IPS-11a (cell line): ENCODE data around the gene CERS5.

ENCODE experiments used
- H3K4me3 ChIP-seq: one replicate; pipeline ENCODE4 v1.5.1; 2013; ENCODE audit warnings: low read depth, low read length, control low read depth

Gene CERS5

GRCh38 chr12:50167049-50167828 lies at the start of gene CERS5:
CERS5 (minus strand) TSS chr12:50167369; CDS start chr12:50167297, 72 bp downstream.
- peak within 1 kb of the TSS; percentile 91 for H3K4me3 ChIP-seq

GRCh38 chr12:50215033-50215432 lies 47.9 kb upstream of the CERS5 start:
- no peak overlapping the region for H3K4me3 ChIP-seq

DNA sequence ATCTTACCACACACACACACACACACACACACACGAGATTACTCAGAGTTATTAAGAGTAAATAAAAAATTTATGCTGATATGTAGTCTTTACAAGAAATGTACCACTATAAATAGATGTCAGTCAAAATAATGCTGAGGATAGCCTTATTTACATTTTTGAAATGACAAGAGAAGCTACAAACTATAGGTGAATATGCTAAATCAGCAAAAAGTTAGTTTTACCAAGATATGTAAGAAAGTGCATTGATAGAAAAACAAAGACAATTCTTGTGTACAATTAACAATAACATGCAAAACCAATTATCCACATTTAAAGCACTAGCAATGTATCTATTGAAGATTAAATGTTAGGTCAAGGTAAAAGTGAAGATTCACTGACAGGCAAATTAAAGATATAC lies 46.8 kb upstream of the CERS5 start:
- H3K4me3 ChIP-seq, result no peak overlapping the region

- no peak overlapping the region for H3K4me3 ChIP-seq
These were observed 46.3 kb upstream of the CERS5 start for GRCh38 chr12:50213439-50213838.

GRCh38 chr12:50212071-50212467 lies 44.9 kb upstream of the CERS5 start:
- no peak overlapping the region for H3K4me3 ChIP-seq

GRCh38 chr12:50211392-50212070 lies 44.4 kb upstream of the CERS5 start:
- no peak overlapping the region for H3K4me3 ChIP-seq

DNA sequence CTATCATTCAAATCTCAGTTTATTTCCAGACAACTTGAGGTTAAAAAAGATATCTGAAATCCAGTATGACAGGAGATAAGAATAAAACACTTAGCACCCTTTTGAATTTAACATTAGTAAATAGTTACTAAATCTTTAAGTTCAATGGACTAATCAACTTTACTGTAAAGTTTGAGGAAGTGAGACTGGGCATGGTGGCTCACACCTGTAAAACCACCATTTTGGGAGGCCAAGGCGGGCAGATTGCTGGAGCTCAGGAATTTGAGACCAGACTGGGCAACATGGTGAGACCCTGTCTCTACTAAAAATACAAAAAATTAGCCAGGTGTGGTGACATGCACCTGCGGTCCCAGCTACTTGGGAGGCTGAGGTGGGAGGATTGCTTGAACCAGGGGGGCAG lies 40.3 kb upstream of the CERS5 start:
- H3K4me3 ChIP-seq, result no peak overlapping the region

DNA sequence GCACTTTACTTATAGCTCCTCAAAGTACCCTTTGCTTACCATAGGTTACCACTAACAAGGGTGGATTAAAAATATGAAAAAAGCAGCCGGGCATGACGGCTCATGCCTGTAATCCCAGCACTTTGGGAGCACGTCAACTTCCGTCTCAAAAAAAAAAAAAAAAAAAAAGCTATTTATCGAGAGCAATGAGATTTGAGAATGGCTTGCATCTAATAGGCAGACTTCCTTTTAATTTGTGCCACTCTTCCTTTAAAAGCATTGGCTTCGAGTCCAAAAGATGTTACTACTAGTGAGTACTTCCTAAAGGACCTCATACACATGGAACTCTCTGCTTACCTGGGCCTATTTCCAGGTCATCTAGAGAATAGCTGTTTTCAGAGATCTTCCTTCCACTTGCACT lies 38.5 kb upstream of the CERS5 start:
- H3K4me3 ChIP-seq, result no peak overlapping the region

DNA sequence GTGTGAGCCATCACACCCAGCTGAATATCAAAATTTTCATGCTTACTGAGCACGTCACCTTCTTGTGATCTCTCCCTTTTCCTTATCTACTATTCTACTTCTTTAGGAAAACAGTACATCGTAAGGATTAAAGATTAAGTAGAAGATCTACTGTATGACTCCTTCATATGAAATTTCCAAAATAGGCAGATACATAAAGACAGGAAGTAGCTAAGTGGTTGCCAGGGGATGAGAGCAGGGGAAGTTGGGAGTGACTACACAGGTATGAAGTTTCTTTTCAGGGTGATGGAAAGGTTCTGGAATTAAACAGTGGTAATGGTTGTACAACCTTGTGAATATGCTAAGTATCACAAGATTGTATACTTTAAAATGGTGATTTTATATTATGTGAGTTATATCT lies 36.5 kb upstream of the CERS5 start:
- H3K4me3 ChIP-seq, result no peak overlapping the region

DNA sequence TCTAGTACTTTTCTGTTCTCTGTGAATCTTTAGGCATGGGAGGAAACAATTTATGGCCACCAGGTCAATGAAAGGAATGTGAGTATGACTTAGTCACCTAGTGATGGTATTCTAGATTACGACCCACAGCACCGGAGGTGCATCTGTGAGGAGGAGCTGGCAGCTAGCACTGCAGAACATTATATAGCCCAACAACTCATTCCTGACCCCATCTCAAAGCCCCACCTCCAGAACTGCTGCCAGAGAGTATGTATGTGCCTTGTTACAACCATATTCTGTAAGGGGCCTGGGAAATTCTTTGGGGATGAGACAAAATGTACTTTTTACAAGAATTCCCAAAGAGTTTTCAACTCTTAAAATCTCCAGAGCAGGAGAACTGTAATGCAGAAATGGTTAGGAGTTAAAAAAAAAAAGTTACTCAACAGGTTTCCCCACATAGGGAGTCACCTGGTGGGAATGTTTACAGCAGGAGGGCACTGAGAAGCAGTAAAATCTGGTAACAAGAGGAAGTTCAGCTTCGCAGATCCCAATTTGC lies 34.9 kb upstream of the CERS5 start:
- H3K4me3 ChIP-seq, result no peak overlapping the region

GRCh38 chr12:50200552-50201273 lies 33.5 kb upstream of the CERS5 start:
- no peak overlapping the region for H3K4me3 ChIP-seq

DNA sequence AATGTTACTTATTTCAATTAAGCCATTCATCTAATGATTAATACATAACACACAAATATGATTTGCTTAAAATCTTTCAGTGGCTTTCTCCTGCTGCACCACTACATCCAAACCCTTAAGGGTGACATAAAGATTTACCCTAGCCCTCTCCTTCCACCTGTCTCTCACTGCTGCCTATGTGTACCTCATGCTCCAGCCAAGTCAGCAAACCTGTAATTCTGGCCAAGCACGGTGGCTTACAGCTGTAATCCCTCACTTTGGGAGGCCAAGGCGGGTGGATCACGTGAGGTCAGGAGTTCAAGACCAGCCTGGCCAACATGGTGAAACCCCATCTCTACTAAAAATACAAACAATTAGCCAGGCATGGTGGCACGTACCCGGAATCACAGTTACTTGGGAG lies 31.7 kb upstream of the CERS5 start:
- no peak overlapping the region for H3K4me3 ChIP-seq

DNA sequence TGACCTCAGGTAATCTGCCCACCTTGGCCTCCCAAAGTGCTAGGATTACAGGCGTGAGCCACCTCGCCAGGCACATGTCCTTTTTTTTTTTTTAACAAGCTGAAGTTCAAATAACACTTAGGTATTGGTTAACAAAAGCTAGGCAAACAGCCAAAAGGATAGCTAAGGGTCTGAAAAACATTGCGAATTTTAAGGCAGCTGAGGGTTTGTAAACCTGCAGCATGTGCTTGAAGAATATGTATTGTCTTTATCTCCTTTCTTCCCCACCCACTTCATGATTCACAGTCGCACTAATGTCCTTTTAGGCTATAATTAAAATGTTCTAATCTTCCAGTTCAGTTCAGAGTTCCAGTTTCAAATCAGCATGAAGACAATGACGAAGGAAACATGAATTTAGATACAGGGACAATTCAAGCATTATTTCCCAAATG lies 30.1 kb upstream of the CERS5 start:
- H3K4me3 ChIP-seq, result no peak overlapping the region

DNA sequence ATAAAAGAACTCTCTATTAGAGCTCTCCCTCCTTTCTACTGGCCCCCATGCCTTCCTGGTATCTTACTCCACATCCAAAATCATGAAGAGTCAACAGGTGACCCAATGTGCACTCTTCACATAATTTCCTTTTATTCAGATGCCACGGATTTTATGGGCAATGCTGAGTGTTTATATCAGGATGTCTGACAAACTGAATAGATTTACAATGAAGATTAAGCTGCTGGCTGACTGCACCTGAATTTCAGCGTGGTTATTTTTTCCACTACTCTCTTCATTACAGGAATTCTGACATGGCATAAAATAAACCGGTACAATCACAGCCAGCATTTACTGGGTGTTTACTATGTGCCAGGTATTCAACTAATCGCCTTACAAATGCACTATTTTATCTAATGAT lies 29.4 kb upstream of the CERS5 start:
- H3K4me3 ChIP-seq, result no peak overlapping the region

DNA sequence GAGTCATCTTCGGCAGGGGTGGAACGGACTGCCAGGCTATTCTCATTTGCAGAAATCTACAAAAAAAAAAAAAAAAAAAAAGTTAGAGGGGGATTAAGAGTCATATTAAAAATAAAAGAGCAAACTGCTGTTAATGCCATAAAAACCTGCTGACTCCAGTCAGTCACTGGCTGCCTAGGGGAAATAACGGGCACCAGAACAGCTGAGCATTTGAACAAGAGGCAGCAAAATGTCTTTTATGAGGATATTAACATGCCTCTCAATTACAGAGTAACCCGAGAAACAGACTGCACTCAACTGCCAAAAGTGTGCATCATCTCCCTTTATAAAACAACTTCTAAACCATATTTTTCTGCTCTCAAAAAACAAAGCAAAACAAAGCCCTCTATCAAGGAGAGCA lies 28.7 kb upstream of the CERS5 start:
- H3K4me3 ChIP-seq, result no peak overlapping the region

DNA sequence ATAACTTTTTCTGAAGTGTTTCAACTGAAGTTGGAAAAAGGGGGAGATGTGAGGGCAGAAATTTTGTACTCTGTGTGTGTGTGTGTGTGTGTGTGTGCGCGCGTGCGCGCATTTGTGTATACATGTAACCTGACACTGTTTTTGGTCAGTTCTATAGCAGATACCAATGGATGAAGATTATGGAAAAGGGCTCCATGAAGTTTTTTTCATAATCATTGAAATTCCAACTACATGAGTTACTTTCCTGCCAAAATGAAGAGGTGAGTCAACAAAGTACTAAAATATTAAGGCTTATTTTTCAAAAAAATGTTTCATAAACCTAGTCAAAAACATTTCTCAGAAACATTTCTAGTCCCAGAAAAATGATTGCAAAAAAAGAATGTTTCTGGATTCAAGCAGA lies 25.7 kb upstream of the CERS5 start:
- H3K4me3 ChIP-seq, result no peak overlapping the region

GRCh38 chr12:50192236-50192635 lies 25.1 kb upstream of the CERS5 start:
- H3K4me3 ChIP-seq, result no peak overlapping the region

DNA sequence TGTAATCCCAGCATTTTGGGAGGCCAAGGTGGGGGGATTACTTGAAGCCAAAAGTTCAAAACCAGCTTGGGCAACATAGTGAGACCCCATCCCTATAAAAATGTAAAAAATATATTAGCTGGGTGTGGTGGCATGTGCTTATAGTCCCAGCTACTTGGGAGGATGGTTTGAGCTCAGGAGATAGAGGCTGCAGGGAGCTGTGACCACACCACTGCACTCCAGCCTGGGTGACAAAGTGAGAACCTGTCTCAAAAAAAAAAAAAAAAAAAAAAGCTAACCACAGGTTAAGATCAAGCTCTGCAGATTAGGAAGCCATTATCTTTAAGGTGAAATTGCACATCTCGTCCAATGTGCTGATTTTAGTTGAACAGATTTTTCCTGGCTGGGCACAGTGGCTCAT lies 23.7 kb upstream of the CERS5 start:
- no peak overlapping the region for H3K4me3 ChIP-seq

GRCh38 chr12:50188875-50189575 lies 21.9 kb upstream of the CERS5 start:
- no peak overlapping the region for H3K4me3 ChIP-seq

DNA sequence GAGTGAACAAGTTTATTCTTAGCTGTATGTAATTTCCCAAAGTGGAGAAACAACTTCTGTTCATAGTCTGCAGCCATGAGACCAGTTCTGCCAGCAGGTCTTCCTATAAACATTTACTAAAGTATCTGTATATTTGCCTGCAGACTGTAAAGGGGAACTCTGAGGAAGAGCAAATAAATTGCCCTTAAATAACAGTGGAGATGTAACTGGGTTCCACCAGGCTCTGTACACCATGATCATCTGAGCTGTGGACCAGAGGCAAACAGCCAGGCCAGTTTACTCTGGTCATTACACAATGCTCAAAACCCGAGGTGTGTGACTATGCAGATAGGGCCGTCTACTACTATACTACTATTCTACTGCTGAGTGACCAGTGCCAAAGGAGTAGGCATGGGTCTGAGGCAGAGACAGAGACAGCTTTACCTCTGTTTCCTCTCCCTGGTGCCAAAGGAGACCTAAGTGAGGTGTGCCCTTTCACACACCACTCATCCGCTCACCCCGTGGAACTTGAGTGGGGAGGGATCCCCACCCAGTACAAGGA lies 21.1 kb upstream of the CERS5 start:
- H3K4me3 ChIP-seq, result no peak overlapping the region
